ENCODE results near the gene ZNF827. TPM values are rescaled to one million over a fixed set of nuclear protein-coding genes. Genes with fewer than 3 reads are reported as not detected.

Gene ZNF827
- total RNA-seq, 4 donors from 2014 or later: 5.2 to 11.8 (median 7.1) TPM

- DNase-seq (ENCODE audit: low spot score) (no peak), ATAC-seq (ENCODE audit: low FRiP score) (no peak)
- TF ChIP-seq CTCF (IDR thresholded peaks at IDR 0.05): no peak
Observed at GRCh38 chr4:145716661-145717200, 221.9 kb downstream of the ZNF827 start.

GRCh38 chr4:145716200-145716599, 222.4 kb downstream of the ZNF827 start:
- ATAC-seq (ENCODE audit: low FRiP score) (no peak), DNase-seq (ENCODE audit: low spot score) (no peak)
- no peak for TF ChIP-seq CTCF (IDR thresholded peaks at IDR 0.05)

GRCh38 chr4:145709843-145710242, 228.8 kb downstream of the ZNF827 start:
- DNase-seq (ENCODE audit: low spot score) (no peak), ATAC-seq (ENCODE audit: low FRiP score) (no peak)
- TF ChIP-seq CTCF (IDR thresholded peaks at IDR 0.05): no peak

GRCh38 chr4:145709336-145709735, 229.3 kb downstream of the ZNF827 start:
- no peak for DNase-seq (ENCODE audit: low spot score)
- no peak for ATAC-seq (ENCODE audit: low FRiP score)
- TF ChIP-seq CTCF (IDR thresholded peaks at IDR 0.05): no peak

Small RNA genes lying within 50 kb of the gene (small RNA-seq; reads per million reads assigned to genes)
- not detected for gene RF00019

Other genes starting within 250 kb of the ZNF827 start
- 10 to 100 TPM; 23.2 to 60.1 (median 45.0) TPM for gene LSM6, start 236.9 kb upstream of the ZNF827 start, total RNA-seq

Measured in omental fat pad (tissue), 4 donors.